MM.1S (cell line): ENCODE results near the gene LKAAEAR1.
"Not testable (repeated sequence)": the region's sequence is repeated elsewhere in the genome, so short reads cannot be mapped to it uniquely, and the experiment has no call there.

ENCODE experiments used
- DNase-seq: peaks from one replicate; pipeline ENCODE4 v3.0.0-alpha.2; 2015
- H2AFZ ChIP-seq: fragments of 300-600 bp; sonication (generic); 2 replicates; pipeline ENCODE4 v1.6.0; 2016; ENCODE audit warnings: antibody characterized with exemption, low read length
- H3F3A ChIP-seq: fragments of 300-600 bp; sonication (generic); 2 replicates; pipeline ENCODE4 v1.6.1; 2016; ENCODE audit warnings: mild to moderate bottlenecking, antibody characterized with exemption, low read length, moderate library complexity, mixed read lengths; ENCODE audit not compliant: insufficient read depth
- H3K27ac ChIP-seq: fragments of 300-600 bp; sonication (generic); 2 replicates; pipeline ENCODE4 v1.5.1; 2016; ENCODE audit warnings: mild to moderate bottlenecking, low read length
- H3K27me3 ChIP-seq: fragments of 300-600 bp; sonication (generic); replicated peaks from 2 replicates; pipeline ENCODE4 v1.6.0; 2016; ENCODE audit warnings: low read length; ENCODE audit not compliant: insufficient read depth
- H3K36me3 ChIP-seq: fragments of 300-600 bp; sonication (generic); replicated peaks from 2 replicates; pipeline ENCODE4 v1.6.1; 2016; ENCODE audit warnings: mild to moderate bottlenecking, low read length, mixed read lengths; ENCODE audit not compliant: insufficient read depth
- H3K4me1 ChIP-seq: fragments of 300-600 bp; sonication (generic); 2 replicates; pipeline ENCODE4 v1.6.1; 2016; ENCODE audit warnings: low read length, mixed read lengths
- H3K4me2 ChIP-seq: fragments of 300-600 bp; sonication (generic); 2 replicates; pipeline ENCODE4 v1.6.0; 2016; ENCODE audit warnings: low read depth, low read length
- H3K4me3 ChIP-seq: fragments of 300-600 bp; sonication (generic); 2 replicates; pipeline ENCODE4 v1.5.1; 2016; ENCODE audit warnings: low read length, mixed read lengths
- H3K79me2 ChIP-seq: fragments of 300-600 bp; sonication (generic); 2 replicates; pipeline ENCODE4 v1.6.1; 2016; ENCODE audit warnings: mixed run types, low read length, mixed read lengths
- H3K9ac ChIP-seq: fragments of 300-600 bp; sonication (generic); 2 replicates; pipeline ENCODE4 v1.6.1; 2016; ENCODE audit warnings: low read length, mixed read lengths
- H3K9me2 ChIP-seq: fragments of 300-600 bp; sonication (generic); replicated peaks from 2 replicates; pipeline ENCODE4 v1.6.1; 2016; ENCODE audit warnings: mild to moderate bottlenecking, low read length, mixed read lengths; ENCODE audit not compliant: insufficient read depth
- H3K9me3 ChIP-seq: fragments of 300-600 bp; sonication (generic); replicated peaks from 2 replicates; pipeline ENCODE4 v1.6.1; 2016; ENCODE audit warnings: mild to moderate bottlenecking, low read length, mixed read lengths; ENCODE audit not compliant: insufficient read depth
- H4K20me1 ChIP-seq: fragments of 300-600 bp; sonication (generic); 2 replicates; pipeline ENCODE4 v1.6.1; 2016; ENCODE audit warnings: mild to moderate bottlenecking, low read length, moderate library complexity, mixed read lengths; ENCODE audit not compliant: insufficient read depth
- CTCF ChIP-seq: fragments of 300-600 bp; sonication (generic); IDR thresholded peaks from 2 replicates; pipeline ENCODE4 v1.5.1; 2016; ENCODE audit warnings: antibody characterized with exemption, low read length, mixed read lengths
- EZH2 ChIP-seq: fragments of 300-600 bp; sonication (generic); optimal IDR thresholded peaks from 2 replicates; pipeline ENCODE3; 2017; ENCODE audit warnings: low read depth, mild to moderate bottlenecking, antibody characterized with exemption, low read length, mixed read lengths
- EZH2phosphoT487 ChIP-seq: fragments of 300-600 bp; sonication (generic); IDR thresholded peaks from 2 replicates; pipeline ENCODE4 v1.6.1; 2018; ENCODE audit warnings: antibody characterized with exemption, low read length

LKAAEAR1 gene

DNA sequence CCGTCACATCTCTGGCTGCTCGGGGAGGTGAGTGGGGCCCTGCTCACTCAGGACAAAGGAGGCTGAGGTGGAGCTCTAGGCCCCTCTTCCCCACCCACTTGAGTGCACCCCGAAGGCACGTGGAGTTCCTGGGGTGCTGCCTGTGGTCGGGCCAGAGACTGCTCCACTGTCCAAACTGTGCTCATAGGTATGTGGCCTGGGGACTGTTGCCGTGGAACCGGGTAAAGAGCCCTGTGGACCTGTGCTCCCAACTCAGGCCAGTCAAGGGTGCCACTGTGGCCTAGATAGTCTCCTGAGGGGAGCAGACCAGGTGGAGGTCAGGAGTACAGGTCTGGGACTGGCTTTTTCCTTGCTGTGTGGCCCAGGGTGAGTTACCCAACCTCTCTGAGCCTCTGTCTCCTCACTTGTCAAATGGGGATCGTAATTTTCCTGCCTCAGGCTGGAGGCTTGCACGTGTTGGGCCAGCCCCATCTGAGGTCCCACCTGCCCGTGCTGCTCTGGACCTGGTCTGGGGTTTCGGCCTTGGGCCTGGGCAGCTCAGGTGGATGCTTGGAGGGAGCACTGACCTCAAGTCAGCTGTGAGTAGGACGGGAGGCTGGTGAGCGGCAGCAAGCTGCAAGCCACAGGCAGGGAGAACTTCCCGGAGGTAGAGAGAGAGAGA, 35.6 kb upstream of the LKAAEAR1 start:
- peaks cover 66% of the 10 kb centered on the region for H3K27me3 ChIP-seq
- no peaks in the 10 kb centered on the region for H4K20me1 ChIP-seq
- H3K4me3 ChIP-seq: peak overlapping the region; percentile 8; the same call in 1 of the 2 replicates
- no peaks in the 10 kb centered on the region for H3K9me2 ChIP-seq
- no peak for DNase-seq
- H2AFZ ChIP-seq: peak overlapping the region; percentile 18
- H3K9me3 ChIP-seq: no peaks in the 10 kb centered on the region
- peak overlapping the region; percentile 45; the same call in 1 of the 2 replicates for H3K4me2 ChIP-seq
- no peaks in the 10 kb centered on the region for H3K4me1 ChIP-seq
- no peak overlapping the region for H3K27ac ChIP-seq
- H3K79me2 ChIP-seq: no peaks in the 10 kb centered on the region
- TF ChIP-seq EZH2: no peak
- TF ChIP-seq EZH2phosphoT487: no peak
- no peak for TF ChIP-seq CTCF
- H3F3A ChIP-seq: no peaks in the 10 kb centered on the region
- no peak overlapping the region for H3K9ac ChIP-seq
- H3K36me3 ChIP-seq: no peaks in the 10 kb centered on the region

- Histone ChIP-seq H3F3A (no peaks in the 10 kb centered on the region), H2AFZ (no peak overlapping the region), H3K27ac (no peak overlapping the region), H3K4me2 (no peak overlapping the region), H3K9me2 (no peaks in the 10 kb centered on the region), H3K4me3 (no peak overlapping the region), H4K20me1 (no peaks in the 10 kb centered on the region), H3K79me2 (no peaks in the 10 kb centered on the region), H3K36me3 (no peaks in the 10 kb centered on the region), H3K4me1 (no peaks in the 10 kb centered on the region), H3K27me3 (peaks cover 66% of the 10 kb centered on the region), H3K9me3 (no peaks in the 10 kb centered on the region), H3K9ac (no peak overlapping the region)
- no peak for DNase-seq
- TF ChIP-seq CTCF: no peak
Measured at GRCh38 chr20:64119301-64119680, 35.1 kb upstream of the LKAAEAR1 start.

DNA sequence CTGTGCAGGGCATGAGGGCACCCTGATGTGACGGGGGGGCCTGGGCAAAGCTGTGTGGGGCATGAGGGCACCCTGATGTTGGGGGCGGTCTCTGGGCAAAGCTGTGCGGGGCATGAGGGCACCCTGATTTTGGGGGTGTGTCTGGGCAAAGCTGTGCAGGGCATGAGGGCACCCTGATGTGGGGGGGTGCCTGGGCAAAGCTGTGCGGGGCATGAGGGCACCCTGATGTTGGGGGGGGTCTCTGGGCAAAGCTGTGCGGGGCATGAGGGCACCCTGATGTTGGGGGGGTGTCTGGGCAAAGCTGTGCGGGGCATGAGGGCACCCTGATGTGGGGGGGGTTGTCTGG, 33.2 kb upstream of the LKAAEAR1 start:
- not testable (repeated sequence) for H2AFZ ChIP-seq, H4K20me1 ChIP-seq, H3F3A ChIP-seq, H3K27ac ChIP-seq, H3K4me3 ChIP-seq, H3K4me1 ChIP-seq, H3K79me2 ChIP-seq, H3K36me3 ChIP-seq, DNase-seq, H3K9ac ChIP-seq, H3K9me3 ChIP-seq, H3K4me2 ChIP-seq, H3K9me2 ChIP-seq
- peaks cover 72% of the 10 kb centered on the region for H3K27me3 ChIP-seq

GRCh38 chr20:64116541-64117431, 32.6 kb upstream of the LKAAEAR1 start:
- Histone ChIP-seq H3F3A (no peaks in the 10 kb centered on the region), H3K4me3 (no peak overlapping the region), H3K9ac (no peak overlapping the region), H3K9me2 (no peaks in the 10 kb centered on the region), H3K4me1 (no peaks in the 10 kb centered on the region), H3K9me3 (no peaks in the 10 kb centered on the region), H3K4me2 (no peak overlapping the region), H4K20me1 (no peaks in the 10 kb centered on the region), H3K27ac (no peak overlapping the region), H3K36me3 (no peaks in the 10 kb centered on the region), H3K79me2 (no peaks in the 10 kb centered on the region), H2AFZ (no peak overlapping the region), H3K27me3 (peaks cover 72% of the 10 kb centered on the region)
- DNase-seq: no peak
- no peak for TF ChIP-seq EZH2
- no peak for TF ChIP-seq CTCF
- TF ChIP-seq EZH2phosphoT487: no peak
